HG02870 (cell line): Measurements from ENCODE around the gene ZNF467.

Experiments used
- ATAC-seq: cut with Tn5 transposase; IDR thresholded peaks from one replicate; pipeline ENCODE4 v1.9.1; 2021; ENCODE audit warnings: mild to moderate bottlenecking, moderate library complexity; ENCODE audit not compliant: unreplicated experiment

Gene ZNF467

GRCh38 chr7:149716932-149717307 lies 56.5 kb downstream of the ZNF467 start:
- no peak for ATAC-seq

- ATAC-seq, result no peak
These were observed 57.1 kb downstream of the ZNF467 start for GRCh38 chr7:149716007-149716931.

GRCh38 chr7:149715476-149715875 lies 57.9 kb downstream of the ZNF467 start:
- ATAC-seq, result no peak

- peak; percentile 22 for ATAC-seq
These were observed 58.4 kb downstream of the ZNF467 start for GRCh38 chr7:149714910-149715471.
